ENCODE measurements around the gene ITGB3. TPM values are rescaled to one million over a fixed set of nuclear protein-coding genes. Genes with fewer than 3 reads are reported as not detected.

The ITGB3 gene
- total and polyA plus RNA-seq, 10 of the 15 experiments (the other 5 are each of a cell fraction or from before 2014, with no cell fraction given) = 0.69 to 22.8 (median 13.6) TPM

GRCh38 chr17:47246120-47246519 lies 7.5 kb upstream of the ITGB3 start:
- Histone ChIP-seq H3K79me2 (ENCODE audit: control insufficient read depth, insufficient read depth, low read length) (no peaks in the 10 kb centered on the region), H3K27me3 (replicated peaks in 1 of 2; ENCODE audit: control insufficient read depth in 2 of 2, insufficient read depth in 2 of 2, low read length in 1 of 2) (no peaks in the 10 kb centered on the region), H4K20me1 (ENCODE audit: control insufficient read depth, insufficient read depth) (no peaks in the 10 kb centered on the region), H3K4me3 (no peak overlapping the region), H3K36me3 (ENCODE audit: control insufficient read depth in 2 of 2, insufficient read depth in 2 of 2, low read length in 1 of 2) (no peaks in the 10 kb centered on the region), H3K4me2 (ENCODE audit: control insufficient read depth, insufficient read depth) (no peak overlapping the region), H3K9me3 (replicated peaks; ENCODE audit: control insufficient read depth, insufficient read depth, low read length) (no peaks in the 10 kb centered on the region), H3K27ac (ENCODE audit: control insufficient read depth, insufficient read depth) (no peak overlapping the region), H3K9ac (ENCODE audit: control insufficient read depth, insufficient read depth, low read length) (no peak overlapping the region), H2AFZ (ENCODE audit: control insufficient read depth, low read depth, low read length) (no peak overlapping the region), H3K4me1 (ENCODE audit: control insufficient read depth, insufficient read depth, low read length) (no peaks in the 10 kb centered on the region)
- SMC1A ChIA-PET (ENCODE audit: uncharacterized antibody, unreplicated experiment) = interaction anchor here (0.8 to 1.6 kb wide), 4 partner anchors 11 to 69 kb away, joined by 3 to 8 read pairs (median 4); no protein-coding TSS in a partner anchor
- no peak for DNase-seq (ENCODE audit: low read depth, low spot score)
- intact Hi-C loops (cut with micrococcal nuclease; ENCODE audit: unreplicated experiment) = no loop called here
- in situ Hi-C loops (cut with MboI) = no loop called here
- FAIRE-seq = no peak
- no peak for ATAC-seq
- WGBS (ENCODE audit: insufficient coverage, insufficient replicate concordance, low lambda C conversion rate, missing lambda C conversion rate) = 47% methylated on average over 2 of the region's 2 CpGs
- RAD21 ChIA-PET (ENCODE audit: unreplicated experiment) = no interaction called here
- CTCF ChIA-PET = interaction anchor here (0.7 to 5.7 kb wide), 5 partner anchors 12 to 69 kb away, joined by 3 to 19 read pairs (median 6); no protein-coding TSS in a partner anchor
- no TSS peak for BruUV-seq (replicated peaks)
- POLR2A ChIA-PET = no interaction called here
- TF ChIP-seq NKRF (conservative IDR thresholded peaks at IDR 0.05) (no peak), MEF2A (IDR thresholded peaks at IDR 0.05; ENCODE audit: insufficient read depth, low read depth, low read length) (no peak), EED (IDR thresholded peaks at IDR 0.05; ENCODE audit: low read depth) (no peak), NR2C1 (IDR thresholded peaks at IDR 0.05) (no peak), CHD1 (IDR thresholded peaks at IDR 0.05; ENCODE audit: low read depth, low read length) (no peak), SUPT20H (IDR thresholded peaks at IDR 0.05; ENCODE audit: borderline replicate concordance, control insufficient read depth, low read depth, low read length) (no peak), ZNF217 (IDR thresholded peaks at IDR 0.05) (no peak), BCL3 (IDR thresholded peaks at IDR 0.05; ENCODE audit: borderline replicate concordance, insufficient read depth, low read depth, low read length, poor library complexity, severe bottlenecking) (no peak), BCL11A (IDR thresholded peaks at IDR 0.05; ENCODE audit: low read depth, low read length) (no peak), TARDBP (IDR thresholded peaks at IDR 0.05; ENCODE audit: borderline replicate concordance) (no peak), RBBP5 (conservative IDR thresholded peaks at IDR 0.05) (no peak), ESRRA (IDR thresholded peaks at IDR 0.05; ENCODE audit: low read length) (no peak), ZNF592 (IDR thresholded peaks at IDR 0.05) (no peak), ATF2 (IDR thresholded peaks at IDR 0.05; ENCODE audit: low read length) (no peak), PAX8 (IDR thresholded peaks at IDR 0.05) (no peak), IKZF2 (IDR thresholded peaks at IDR 0.05) (no peak), JUNB (IDR thresholded peaks at IDR 0.05) (no peak)
